Uterus (tissue), 2 donors: ENCODE data around the gene GNG7.

Source experiments
- POLR2A ChIP-seq, 2 donors: fragments of 450-650 bp; IDR thresholded peaks; one replicate each; pipeline ENCODE4 v1.6.1; 2016; ENCODE audit warnings: antibody characterized with exemption in 2 of 2, mild to moderate bottlenecking in 1 of 2, moderate library complexity in 1 of 2
- TF ChIP-seq, protein P1 (sequence below), 4 experiments: fragments of 200-600 bp in 2 of 4; fragments of 450-650 bp in 2 of 4; sonication (generic) in 2 of 4; IDR thresholded peaks; one replicate each; pipeline ENCODE4 v1.5.1; 2016 to 2019; ENCODE audit warnings: antibody characterized with exemption in 4 of 4, mild to moderate bottlenecking in 2 of 4, moderate library complexity in 1 of 4

DNA sequence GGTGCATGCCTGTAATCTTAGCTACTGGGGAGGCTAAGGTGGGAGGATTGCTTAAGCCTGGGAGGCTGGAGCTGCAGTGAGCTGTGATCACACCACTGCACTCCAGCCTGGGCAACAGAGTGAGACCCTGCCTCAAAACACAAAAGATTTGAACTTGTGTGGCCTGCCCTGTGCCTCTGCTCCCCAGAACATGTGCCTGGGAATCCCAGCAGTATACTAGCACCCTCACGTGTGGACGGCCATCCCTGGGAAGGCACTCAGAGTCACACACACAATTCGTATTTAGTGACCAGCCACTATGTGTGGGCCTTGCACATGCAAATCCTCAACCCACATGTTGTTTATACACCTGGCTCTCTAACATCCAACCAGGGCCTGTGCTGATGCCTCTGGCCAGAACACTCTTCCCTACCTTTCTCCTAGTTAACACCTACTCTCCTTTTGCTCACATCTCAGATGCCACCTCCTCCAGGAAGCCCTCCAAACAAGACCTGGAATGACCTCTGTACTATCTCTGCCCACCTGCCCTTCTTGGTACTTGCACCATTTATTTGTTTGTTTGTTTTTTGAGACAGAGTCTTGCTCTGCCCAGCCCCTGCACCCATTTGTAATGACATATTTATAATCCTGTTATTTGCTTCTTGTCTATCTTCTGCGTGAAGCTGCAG is 218.9 kb downstream of the GNG7 start:
- TF ChIP-seq, protein P1, sequence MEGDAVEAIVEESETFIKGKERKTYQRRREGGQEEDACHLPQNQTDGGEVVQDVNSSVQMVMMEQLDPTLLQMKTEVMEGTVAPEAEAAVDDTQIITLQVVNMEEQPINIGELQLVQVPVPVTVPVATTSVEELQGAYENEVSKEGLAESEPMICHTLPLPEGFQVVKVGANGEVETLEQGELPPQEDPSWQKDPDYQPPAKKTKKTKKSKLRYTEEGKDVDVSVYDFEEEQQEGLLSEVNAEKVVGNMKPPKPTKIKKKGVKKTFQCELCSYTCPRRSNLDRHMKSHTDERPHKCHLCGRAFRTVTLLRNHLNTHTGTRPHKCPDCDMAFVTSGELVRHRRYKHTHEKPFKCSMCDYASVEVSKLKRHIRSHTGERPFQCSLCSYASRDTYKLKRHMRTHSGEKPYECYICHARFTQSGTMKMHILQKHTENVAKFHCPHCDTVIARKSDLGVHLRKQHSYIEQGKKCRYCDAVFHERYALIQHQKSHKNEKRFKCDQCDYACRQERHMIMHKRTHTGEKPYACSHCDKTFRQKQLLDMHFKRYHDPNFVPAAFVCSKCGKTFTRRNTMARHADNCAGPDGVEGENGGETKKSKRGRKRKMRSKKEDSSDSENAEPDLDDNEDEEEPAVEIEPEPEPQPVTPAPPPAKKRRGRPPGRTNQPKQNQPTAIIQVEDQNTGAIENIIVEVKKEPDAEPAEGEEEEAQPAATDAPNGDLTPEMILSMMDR (IDR thresholded peaks at IDR 0.05): no peak
- TF ChIP-seq POLR2A (IDR thresholded peaks at IDR 0.05): no peak
